GM18508 (cell line): ENCODE results near the gene ARIH2.
"Not testable (repeated sequence)": the region's sequence is repeated elsewhere in the genome, so short reads cannot be mapped to it uniquely, and the experiment has no call there.

Source experiments
- ATAC-seq: cut with Tn5 transposase; IDR thresholded peaks from one replicate; pipeline ENCODE4 v1.9.1; 2021; ENCODE audit warnings: moderate number of reproducible peaks; ENCODE audit not compliant: insufficient read depth, unreplicated experiment

Gene ARIH2

GRCh38 chr3:48999085-48999858 is 80.6 kb downstream of the ARIH2 start:
- ATAC-seq: no peak

GRCh38 chr3:49001155-49001554 is 82.5 kb downstream of the ARIH2 start:
- ATAC-seq: no peak

GRCh38 chr3:49004352-49005302 is 86.0 kb downstream of the ARIH2 start:
- no peak for ATAC-seq

GRCh38 chr3:49005303-49005680 is 86.7 kb downstream of the ARIH2 start:
- no peak for ATAC-seq

- ATAC-seq: no peak
Measured at GRCh38 chr3:49005998-49006397, 87.4 kb downstream of the ARIH2 start.

- ATAC-seq: no peak
Measured at GRCh38 chr3:49006408-49007067, 87.9 kb downstream of the ARIH2 start.

GRCh38 chr3:49007068-49007770 is 88.6 kb downstream of the ARIH2 start, which contains the start of gene WDR6:
TSS of gene WDR6 (plus strand) at chr3:49007391. CDS start at chr3:49007432, 41 bp downstream.
- peak; percentile 56 for ATAC-seq

GRCh38 chr3:49007771-49008528 is 89.3 kb downstream of the ARIH2 start:
- no peak for ATAC-seq

GRCh38 chr3:49008627-49009026 is 90.0 kb downstream of the ARIH2 start:
- ATAC-seq: not testable (repeated sequence)

GRCh38 chr3:49009396-49009795 is 90.8 kb downstream of the ARIH2 start:
- ATAC-seq: no peak

GRCh38 chr3:49012441-49013017 is 93.9 kb downstream of the ARIH2 start:
- no peak for ATAC-seq

GRCh38 chr3:49013113-49013737 is 94.6 kb downstream of the ARIH2 start:
- no peak for ATAC-seq

- no peak for ATAC-seq
Measured at GRCh38 chr3:49013738-49014660, 95.4 kb downstream of the ARIH2 start.

- no peak for ATAC-seq
Measured at GRCh38 chr3:49015072-49015471, 96.4 kb downstream of the ARIH2 start.

- ATAC-seq: no peak
Measured at GRCh38 chr3:49015765-49016164, 97.1 kb downstream of the ARIH2 start.

GRCh38 chr3:49016414-49017228 is 98.0 kb downstream of the ARIH2 start:
- no peak for ATAC-seq
